H1 (cell line): Measurements from ENCODE around the gene SH3GL1. TPM values are rescaled to one million over a fixed set of nuclear protein-coding genes. Genes with fewer than 3 reads are reported as not detected.

Experiments used
- CTCF ChIA-PET: fragments of 300-600 bp; sonication (Branson Sonifier 250); formaldehyde crosslinking; loops from one replicate; lab custom pipeline; 2021; ENCODE audit not compliant: partially characterized antibody; lab: Charles Lee
- POLR2A ChIA-PET: fragments of 300-600 bp; sonication (Branson Sonifier 250); formaldehyde crosslinking; loops from one replicate; lab custom pipeline; 2021; ENCODE audit warnings: inconsistent platforms; ENCODE audit not compliant: partially characterized antibody; lab: Charles Lee
- DNase-seq, 2 experiments: peaks; one replicate each; pipeline versions ENCODE4 v3.0.0 to v3.0.0-alpha.2; 2010 to 2022; ENCODE audit warnings: low spot score in 2 of 2, low read depth in 1 of 2, mixed read lengths in 1 of 2
- FAIRE-seq: peaks from 2 replicates; lab custom pipeline; 2011; peaks lifted over from hg19 to GRCh38; lab: Jason Lieb, UNC
- H2AFZ ChIP-seq: 2 replicates; pipeline ENCODE4 v1.8.1; 2012; ENCODE audit warnings: low read length, inconsistent platforms
- H2AK5ac ChIP-seq: 2 replicates; pipeline ENCODE4 v1.6.1; 2013; ENCODE audit warnings: low read depth, low read length
- H2BK120ac ChIP-seq: replicated peaks from 2 replicates; pipeline ENCODE3; 2013; ENCODE audit warnings: low read depth, low read length, inconsistent platforms
- H2BK12ac ChIP-seq: 2 replicates; pipeline ENCODE4 v1.6.1; 2013; ENCODE audit warnings: low read depth, low read length
- H2BK15ac ChIP-seq: 2 replicates; pipeline ENCODE4 v1.6.1; 2013; ENCODE audit warnings: low read length
- H2BK20ac ChIP-seq: 2 replicates; pipeline ENCODE4 v1.6.1; 2013; ENCODE audit warnings: low read length
- H2BK5ac ChIP-seq: 2 replicates; pipeline ENCODE4 v1.6.1; 2013; ENCODE audit warnings: low read depth, low read length
- H3K14ac ChIP-seq: 2 replicates; pipeline ENCODE4 v1.6.1; 2013; ENCODE audit warnings: inconsistent platforms; ENCODE audit not compliant: insufficient read length
- H3K18ac ChIP-seq: 2 replicates; pipeline ENCODE4 v1.6.1; 2013; ENCODE audit warnings: low read length; ENCODE audit errors: extremely low read depth
- H3K23ac ChIP-seq: 2 replicates; pipeline ENCODE4 v1.6.1; 2013; ENCODE audit warnings: inconsistent platforms; ENCODE audit not compliant: insufficient read length
- H3K23me2 ChIP-seq: 2 replicates; pipeline ENCODE4 v1.6.1; 2013; ENCODE audit warnings: low read depth, low read length
- H3K27ac ChIP-seq: 2 replicates; pipeline ENCODE4 v1.6.1; 2011; ENCODE audit warnings: low read depth, low read length, inconsistent platforms
- H3K27me3 ChIP-seq, 4 experiments: replicated peaks in 1 of 4; 1 replicate in 1 of 4; 2 replicates in 3 of 4; pipeline versions ENCODE4 v1.6.1 to v1.8.1; 2011 to 2013; ENCODE audit warnings: low read length in 3 of 4, mild to moderate bottlenecking in 3 of 4, inconsistent platforms in 2 of 4, mixed read lengths in 2 of 4, moderate library complexity in 1 of 4; ENCODE audit not compliant: control insufficient read depth in 3 of 4, insufficient read depth in 3 of 4; ENCODE audit errors: extremely low read depth in 1 of 4
- H3K36me3 ChIP-seq, 4 experiments: 2 replicates each; pipeline versions ENCODE4 v1.6.1 to v1.8.1; 2011 to 2013; ENCODE audit warnings: mild to moderate bottlenecking in 4 of 4, low read length in 3 of 4, moderate library complexity in 2 of 4, control low read depth in 1 of 4, inconsistent platforms in 1 of 4; ENCODE audit not compliant: insufficient read depth in 4 of 4, control insufficient read depth in 2 of 4
- H3K4ac ChIP-seq: replicated peaks from 2 replicates; pipeline ENCODE3; 2013; ENCODE audit warnings: low read length, low read depth, mixed read lengths, inconsistent platforms; ENCODE audit not compliant: insufficient read length
- H3K4me1 ChIP-seq, 4 experiments: replicated peaks in 1 of 4; 1 replicate in 1 of 4; 2 replicates in 3 of 4; pipeline versions ENCODE4 v1.6.1 to v1.8.1; 2011 to 2013; ENCODE audit warnings: low read length in 3 of 4, inconsistent platforms in 2 of 4, mixed read lengths in 1 of 4; ENCODE audit not compliant: insufficient read depth in 4 of 4, control insufficient read depth in 3 of 4
- H3K4me2 ChIP-seq, 2 experiments: 2 replicates each; pipeline versions ENCODE4 v1.6.1 to v1.8.1; 2011 to 2013; ENCODE audit warnings: low read depth in 2 of 2, low read length in 2 of 2, control low read depth in 1 of 2, inconsistent platforms in 1 of 2, mild to moderate bottlenecking in 1 of 2; ENCODE audit not compliant: insufficient read depth in 1 of 2
- H3K4me3 ChIP-seq, 4 experiments: fragments of 200-600, 300-600 bp in 1 of 4; sonication (generic), shearing (Covaris generic), sonication (Bioruptor Twin) in 1 of 4; 2 replicates each; pipeline versions ENCODE4 v1.5.1 to v1.8.1; 2011 to 2016; ENCODE audit warnings: low read length in 4 of 4, low read depth in 3 of 4, control low read depth in 2 of 4, inconsistent platforms in 2 of 4, mild to moderate bottlenecking in 2 of 4, mixed read lengths in 1 of 4, moderate library complexity in 1 of 4; ENCODE audit not compliant: insufficient read depth in 2 of 4; ENCODE audit errors: extremely low read depth in 1 of 4
- H3K56ac ChIP-seq: replicated peaks from 2 replicates; pipeline ENCODE3; 2013; ENCODE audit warnings: low read depth, mild to moderate bottlenecking, mixed read lengths, low read length, inconsistent platforms; ENCODE audit not compliant: insufficient read length
- H3K79me1 ChIP-seq: 2 replicates; pipeline ENCODE4 v1.6.1; 2013; ENCODE audit warnings: low read depth, low read length, control low read depth
- H3K79me2 ChIP-seq, 2 experiments: 2 replicates each; pipeline versions ENCODE4 v1.6.1 to v1.8.1; 2012 to 2013; ENCODE audit warnings: low read length in 2 of 2, mild to moderate bottlenecking in 2 of 2, inconsistent platforms in 1 of 2; ENCODE audit not compliant: insufficient read depth in 2 of 2, control insufficient read depth in 1 of 2
- H3K9ac ChIP-seq, 4 experiments: replicated peaks in 1 of 4; 1 replicate in 1 of 4; 2 replicates in 3 of 4; pipeline versions ENCODE4 v1.6.1 to v1.8.1; 2011 to 2013; ENCODE audit warnings: low read depth in 3 of 4, low read length in 3 of 4, control low read depth in 2 of 4, mild to moderate bottlenecking in 2 of 4, moderate library complexity in 2 of 4, inconsistent platforms in 1 of 4; ENCODE audit errors: extremely low read depth in 1 of 4
- H3K9me3 ChIP-seq, 2 experiments: 2 replicates each; pipeline versions ENCODE4 v1.6.1 to v1.8.1; 2012 to 2013; ENCODE audit warnings: mild to moderate bottlenecking in 2 of 2, moderate library complexity in 2 of 2, control low read depth in 1 of 2, inconsistent platforms in 1 of 2, low read depth in 1 of 2, low read length in 1 of 2, mixed read lengths in 1 of 2; ENCODE audit not compliant: insufficient read depth in 2 of 2
- H4K20me1 ChIP-seq, 2 experiments: replicated peaks in 1 of 2; 2 replicates each; pipeline versions ENCODE3 to v1.8.1; 2011 to 2013; ENCODE audit warnings: inconsistent platforms in 2 of 2, low read length in 2 of 2, mild to moderate bottlenecking in 1 of 2; ENCODE audit not compliant: insufficient read depth in 2 of 2, control insufficient read depth in 1 of 2
- H4K5ac ChIP-seq: 2 replicates; pipeline ENCODE4 v1.6.1; 2013; ENCODE audit warnings: low read length, low read depth, mixed read lengths, inconsistent platforms; ENCODE audit not compliant: insufficient read length
- H4K8ac ChIP-seq: 2 replicates; pipeline ENCODE4 v1.8.0; 2013; ENCODE audit warnings: mild to moderate bottlenecking, moderate library complexity, low read length, inconsistent platforms; ENCODE audit not compliant: insufficient read depth; ENCODE audit errors: extremely low read depth
- H4K91ac ChIP-seq: replicated peaks from 2 replicates; pipeline ENCODE3; 2013; ENCODE audit warnings: low read length, mixed read lengths, inconsistent platforms; ENCODE audit not compliant: insufficient read length
- BCL11A ChIP-seq, 2 experiments: IDR thresholded peaks; one replicate each; pipeline ENCODE4 v1.6.1; 2011; ENCODE audit warnings: low read depth in 2 of 2, low read length in 2 of 2, mild to moderate bottlenecking in 2 of 2
- BRCA1 ChIP-seq: IDR thresholded peaks from 2 replicates; pipeline ENCODE4 v1.6.1; 2012; ENCODE audit warnings: low read depth, low read length, improper control_type of control experiment
- E2F6 ChIP-seq: IDR thresholded peaks from 2 replicates; pipeline ENCODE4 v1.6.1; 2012; ENCODE audit warnings: inconsistent platforms
- EGR1 ChIP-seq: IDR thresholded peaks from 2 replicates; pipeline ENCODE4 v1.6.1; 2011; ENCODE audit warnings: low read depth, low read length, borderline replicate concordance
- EP300 ChIP-seq, 2 experiments: IDR thresholded peaks; 1 replicate in 1 of 2; 2 replicates in 1 of 2; pipeline ENCODE4 v1.6.1; 2011 to 2012; ENCODE audit warnings: low read depth in 2 of 2, low read length in 2 of 2, mild to moderate bottlenecking in 2 of 2, borderline replicate concordance in 1 of 2, inconsistent platforms in 1 of 2, moderate library complexity in 1 of 2
- FOSL1 ChIP-seq: IDR thresholded peaks from 2 replicates; pipeline ENCODE4 v1.6.1; 2011; ENCODE audit warnings: mild to moderate bottlenecking, low read depth, low read length, moderate library complexity; ENCODE audit not compliant: insufficient read depth
- JUN ChIP-seq: IDR thresholded peaks from 2 replicates; pipeline ENCODE4 v1.6.1; 2011; ENCODE audit warnings: low read depth, mild to moderate bottlenecking, improper control_type of control experiment, low read length
- KDM4A ChIP-seq: IDR thresholded peaks from one replicate; pipeline ENCODE4 v1.7.1; 2012; ENCODE audit warnings: low read depth, mild to moderate bottlenecking, moderate library complexity, low read length, inconsistent platforms; ENCODE audit not compliant: severe bottlenecking
- MAX ChIP-seq: IDR thresholded peaks from 2 replicates; pipeline ENCODE4 v1.6.1; 2012; ENCODE audit warnings: inconsistent platforms
- RAD21 ChIP-seq, 2 experiments: IDR thresholded peaks in 1 of 2; conservative IDR thresholded peaks in 1 of 2; 2 replicates each; pipeline ENCODE4 v1.6.1; 2011; ENCODE audit warnings: low read depth in 2 of 2, low read length in 2 of 2, improper control_type of control experiment in 1 of 2, inconsistent platforms in 1 of 2, mild to moderate bottlenecking in 1 of 2, moderate library complexity in 1 of 2
- RXRA ChIP-seq: IDR thresholded peaks from 2 replicates; pipeline ENCODE4 v1.6.1; 2011; ENCODE audit warnings: low read depth, mild to moderate bottlenecking, low read length, moderate library complexity; ENCODE audit not compliant: insufficient read depth
- SP4 ChIP-seq: IDR thresholded peaks from 2 replicates; pipeline ENCODE4 v1.6.1; 2012; ENCODE audit warnings: low read length, inconsistent platforms
- WGBS, 2 experiments: shearing (Covaris generic) in 1 of 2; methylation state at CpG; one replicate each; pipeline versions ENCODE4 v1.1.6 to v1.1.7; 2013 to 2015; ENCODE audit warnings: low lambda C conversion rate in 2 of 2, mixed read lengths in 2 of 2, inconsistent platforms in 1 of 2, low coverage in 1 of 2, missing lambda C conversion rate in 1 of 2; ENCODE audit not compliant: insufficient replicate concordance in 2 of 2, insufficient coverage in 1 of 2, insufficient read length in 1 of 2; ENCODE audit errors: extremely low coverage in 1 of 2, missing lambda C conversion rate in 1 of 2; 5-methylcytosine and 5-hydroxymethylcytosine counted together
- polyA plus RNA-seq, 7 experiments: library from polyadenylated mRNA; depleted of rRNA in 3 of 7; stranded (reverse) in 5 of 7; unstranded in 2 of 7; fragments of >200 nt in 5 of 7; fragments of 200-250 nt in 2 of 7; gene quantifications; 1 replicate in 5 of 7; 2 replicates in 1 of 7; 4 replicates in 1 of 7; pipeline versions ENCODE4 v1.2.1 to v1.2.3, GENCODE V29; 2011 to 2013; ENCODE audit warnings: missing spikeins in 2 of 7, mixed read lengths in 2 of 7
- total RNA-seq: library from RNA; stranded (reverse); fragmentation: NEBNext Ultra II Directional; extraction: Animal tissue kit (Norgen Biotek cat#: 25700); gene quantifications from 2 replicates; pipeline ENCODE4 v1.2.1, GENCODE V29; 2021

The SH3GL1 gene
- total and polyA plus RNA-seq, 2 of the 8 experiments (the other 6 are each of a cell fraction or from before 2014, with no cell fraction given) = 81.5 to 102 TPM

- no peaks in the 10 kb centered on the region for H3K23me2 ChIP-seq
- no peak overlapping the region for H3K4me3 ChIP-seq
- FAIRE-seq (no peak), DNase-seq (peak in 1 of 2 experiments; percentile 51)
- 95% methylated on average over 15 of the region's 15 CpGs; no CpG with 5 or more reads in 1 of the 2 experiments for WGBS, 2 experiments
- H2AFZ ChIP-seq = no peak overlapping the region
- H2BK20ac ChIP-seq = no peak overlapping the region
- ChIA-PET POLR2A (interaction anchor here (0.7 to 58.1 kb wide), 6 partner anchors 5 to 195 kb away, joined by 3 to 1590 read pairs (median 7); partner anchors contain the start of genes CHAF1A, SH3GL1 and UBXN6), CTCF (interaction anchor here (0.9 to 3.6 kb wide), 4 partner anchors 10 to 176 kb away, joined by 3 to 12 read pairs (median 4); no protein-coding TSS in a partner anchor)
- H3K23ac ChIP-seq = no peak overlapping the region
- no peak overlapping the region for H2BK12ac ChIP-seq
- no peak overlapping the region for H3K9ac ChIP-seq
- no peak overlapping the region for H4K91ac ChIP-seq
- peaks cover 28 to 56% (median 43%) of the 10 kb centered on the region in 4 experiments for H3K36me3 ChIP-seq
- no peak overlapping the region for H2BK15ac ChIP-seq
- peaks cover 0 to 1% of the 10 kb centered on the region in 2 experiments; a peak in 1 of 4 replicates for H3K79me2 ChIP-seq
- H2BK120ac ChIP-seq = no peak overlapping the region
- H4K5ac ChIP-seq = no peak overlapping the region
- H3K27me3 ChIP-seq = no peaks in the 10 kb centered on the region
- peaks cover 0 to 2% (median 0%) of the 10 kb centered on the region in 4 experiments; a peak in 4 of 7 replicates for H3K4me1 ChIP-seq
- no peak overlapping the region for H3K4ac ChIP-seq
- no peak overlapping the region for H3K18ac ChIP-seq
- peaks cover 13 to 39% of the 10 kb centered on the region in 2 experiments for H4K20me1 ChIP-seq
- no peaks in the 10 kb centered on the region for H3K9me3 ChIP-seq
- no peak overlapping the region for H3K56ac ChIP-seq
- no peak overlapping the region for H3K14ac ChIP-seq
- no peak overlapping the region for H3K4me2 ChIP-seq
- H3K79me1 ChIP-seq = peaks cover 7% of the 10 kb centered on the region
- H2BK5ac ChIP-seq = no peak overlapping the region
- H4K8ac ChIP-seq = no peak overlapping the region
- H3K27ac ChIP-seq = no peak overlapping the region
- no peak overlapping the region for H2AK5ac ChIP-seq
- TF ChIP-seq BRCA1 = no peak
- no peak for TF ChIP-seq MAX
- TF ChIP-seq JUN = no peak
- no peak for TF ChIP-seq RAD21 (IDR thresholded peaks at IDR 0.05 in 1 of 2, conservative IDR thresholded peaks at IDR 0.05 in 1 of 2; ENCODE audit: low read depth in 2 of 2, low read length in 2 of 2)
- no peak for TF ChIP-seq EGR1
- TF ChIP-seq SP4 = no peak
- no peak for TF ChIP-seq BCL11A (IDR thresholded peaks at IDR 0.05; ENCODE audit: low read depth in 2 of 2, low read length in 2 of 2)
- TF ChIP-seq KDM4A = no peak
- TF ChIP-seq EP300 (IDR thresholded peaks at IDR 0.05; ENCODE audit: borderline replicate concordance in 1 of 2, low read depth in 2 of 2, low read length in 2 of 2) = no peak
- TF ChIP-seq FOSL1 = no peak
- TF ChIP-seq E2F6 = no peak
- TF ChIP-seq RXRA = no peak
Observed at GRCh38 chr19:4443188-4443587, 42.8 kb upstream of the SH3GL1 start.
